ENCODE measurements around the gene LPP.

GRCh38 chr3:188595890-188596376 lies 442.0 kb downstream of the LPP start:
- TF ChIP-seq CTCF (IDR thresholded peaks at IDR 0.05 in 2 of 3, conservative IDR thresholded peaks at IDR 0.05 in 1 of 3; ENCODE audit: borderline replicate concordance in 1 of 3, insufficient read depth in 1 of 3, low read depth in 2 of 3, low read length in 2 of 3) (no peak), POLR2A (IDR thresholded peaks at IDR 0.05; ENCODE audit: borderline replicate concordance, extremely low read depth, insufficient read depth, insufficient read length) (no peak), POLR2AphosphoS5 (IDR thresholded peaks at IDR 0.05; ENCODE audit: low read depth, low read length) (no peak), CEBPB (IDR thresholded peaks at IDR 0.05; ENCODE audit: low read depth) (no peak), CBX3 (IDR thresholded peaks at IDR 0.05; ENCODE audit: low read depth) (no peak), RAD21 (IDR thresholded peaks at IDR 0.05; ENCODE audit: low read depth) (no peak), EZH2 (IDR thresholded peaks at IDR 0.05) (no peak), ATF3 (IDR thresholded peaks at IDR 0.05) (no peak), REST (IDR thresholded peaks at IDR 0.05; ENCODE audit: low read depth) (no peak)
